ENCODE data around the gene RBM20.
"Not testable (repeated sequence)": the region's sequence is repeated elsewhere in the genome, so short reads cannot be mapped to it uniquely, and the experiment has no call there.

The RBM20 gene

DNA sequence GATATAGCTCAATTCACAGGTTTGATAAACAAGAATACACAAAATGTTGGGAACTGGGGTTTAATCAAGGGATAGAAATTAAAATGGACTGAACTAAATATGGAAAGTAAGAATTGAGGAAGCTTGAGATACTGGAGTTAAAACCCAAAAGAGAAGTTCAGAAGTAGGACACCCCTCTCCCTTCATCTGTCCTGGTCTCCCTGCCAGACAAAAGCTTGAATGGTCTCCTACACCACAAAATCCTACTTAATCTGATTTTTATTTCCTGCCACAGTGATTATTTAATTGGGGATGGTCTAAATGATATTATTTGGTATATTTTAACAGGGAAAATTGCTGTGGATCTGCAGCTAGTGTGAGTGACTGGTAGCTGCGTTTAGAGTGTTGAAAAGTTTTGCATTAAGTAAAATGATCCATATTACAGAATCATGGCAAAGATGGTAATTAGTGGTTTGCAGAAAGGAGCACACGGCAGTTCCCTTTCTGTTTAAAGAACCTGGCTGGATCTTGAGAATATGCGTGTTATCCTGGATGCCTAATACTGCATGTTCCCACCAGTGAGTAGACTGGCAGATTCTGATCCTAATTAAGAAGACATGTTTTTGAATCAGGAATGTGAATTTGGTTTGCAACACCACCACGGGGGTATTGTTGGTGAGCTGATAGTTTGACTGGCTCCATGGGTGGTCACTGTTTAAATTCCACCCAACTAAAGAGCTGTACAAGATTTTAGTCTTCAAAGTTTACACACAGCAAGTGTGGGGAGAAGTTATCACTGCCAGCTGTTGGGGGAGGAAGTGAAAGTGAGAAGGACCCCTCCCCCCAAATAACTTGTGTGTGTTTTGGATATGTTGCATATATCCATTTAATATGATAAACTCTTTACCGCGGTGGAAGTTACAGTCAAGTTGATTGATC, 5.5 kb downstream of the RBM20 start:
- DNase-seq: no peak

GRCh38 chr10:110650265-110650668, 6.1 kb downstream of the RBM20 start:
- DNase-seq: no peak

GRCh38 chr10:110651044-110651958, 7.2 kb downstream of the RBM20 start:
- DNase-seq: peak; percentile 12

DNA sequence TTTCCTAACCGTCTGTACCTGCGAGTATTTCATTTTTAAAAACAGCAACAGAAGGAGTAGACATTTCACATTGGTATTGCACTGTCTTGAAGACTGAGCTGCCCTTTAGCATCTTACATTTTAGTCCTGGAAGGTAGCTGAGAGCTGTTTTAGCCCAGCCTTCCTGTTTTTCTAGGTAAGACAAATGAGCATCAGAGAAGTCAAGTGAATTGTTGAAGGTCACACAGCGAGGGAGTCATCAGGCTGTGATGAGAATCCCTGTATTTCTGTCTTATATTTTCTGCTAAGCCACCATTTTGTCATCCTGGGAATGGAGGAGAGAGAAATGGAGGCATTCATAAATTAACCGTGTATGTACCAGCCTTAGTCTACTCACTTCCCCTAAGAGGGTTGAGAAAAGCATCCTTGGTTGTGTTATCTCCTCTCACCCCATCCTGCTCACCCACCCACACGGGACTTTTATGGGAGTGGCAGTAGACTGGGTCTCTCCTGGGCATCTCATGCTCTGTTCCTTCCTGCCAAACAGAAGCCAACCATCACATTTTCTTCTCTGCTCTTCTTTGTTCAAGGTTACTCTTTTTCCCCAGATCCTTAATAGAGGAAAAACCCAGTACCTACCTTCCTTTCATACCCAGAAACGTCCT, 8.5 kb downstream of the RBM20 start:
- no peak for DNase-seq

- DNase-seq: no peak
Observed at GRCh38 chr10:110655320-110655719, 11.2 kb downstream of the RBM20 start.

GRCh38 chr10:110656612-110657011, 12.5 kb downstream of the RBM20 start:
- no peak for DNase-seq

DNA sequence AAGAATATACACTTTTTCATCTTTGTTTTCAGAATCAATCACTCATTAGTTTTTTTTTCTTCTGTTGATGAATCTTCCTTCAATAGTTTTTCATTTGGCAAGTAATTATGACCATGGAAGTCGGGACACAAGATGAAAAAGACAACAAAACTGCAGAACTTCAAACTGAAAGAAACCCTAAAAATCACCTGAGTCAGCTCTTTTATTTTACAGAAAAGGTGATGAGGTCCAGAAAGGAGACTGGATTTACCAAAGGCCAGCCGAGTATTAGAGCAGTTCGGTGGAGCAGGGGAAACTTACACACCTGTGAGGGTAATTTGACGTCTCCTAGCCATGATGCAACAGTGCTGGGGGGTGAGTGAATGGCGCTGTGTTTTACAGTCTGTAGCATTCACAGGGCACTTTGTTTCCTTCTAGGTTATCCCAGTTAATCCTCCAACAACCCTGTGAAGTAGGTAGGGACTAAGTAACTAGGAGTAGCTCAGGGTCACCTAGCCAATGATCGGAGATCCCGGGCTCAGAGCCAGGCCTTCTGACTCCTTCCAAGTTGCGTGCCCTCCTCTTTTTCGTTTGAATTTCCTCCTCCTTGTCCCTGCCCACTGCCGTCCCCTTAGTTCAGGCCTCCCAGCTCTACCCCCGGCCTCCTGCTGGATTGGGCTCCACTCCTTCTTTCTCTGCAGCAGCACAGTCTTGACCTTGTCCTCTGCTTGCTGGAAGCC, 14.0 kb downstream of the RBM20 start:
- no peak for DNase-seq

DNA sequence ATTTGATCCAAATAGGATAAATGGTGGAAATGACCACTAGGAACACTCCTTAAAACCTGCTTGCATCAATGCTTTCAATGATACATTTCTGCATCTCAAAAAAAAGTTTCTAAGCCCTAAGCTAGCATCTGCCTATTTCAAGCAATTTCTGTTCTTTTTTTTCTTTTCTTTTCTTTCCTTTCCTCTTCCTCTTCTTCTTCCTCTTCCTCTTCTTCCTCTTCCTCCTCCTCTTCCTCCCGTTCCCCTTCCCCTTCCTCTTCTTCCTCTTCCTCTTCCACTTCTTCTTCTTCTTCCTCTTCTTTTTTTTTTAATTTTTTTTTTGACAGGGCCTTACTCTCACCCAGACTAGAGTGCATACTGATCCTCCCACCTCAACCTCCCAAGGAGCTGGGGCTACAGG, 15.4 kb downstream of the RBM20 start:
- no peak for DNase-seq

DNA sequence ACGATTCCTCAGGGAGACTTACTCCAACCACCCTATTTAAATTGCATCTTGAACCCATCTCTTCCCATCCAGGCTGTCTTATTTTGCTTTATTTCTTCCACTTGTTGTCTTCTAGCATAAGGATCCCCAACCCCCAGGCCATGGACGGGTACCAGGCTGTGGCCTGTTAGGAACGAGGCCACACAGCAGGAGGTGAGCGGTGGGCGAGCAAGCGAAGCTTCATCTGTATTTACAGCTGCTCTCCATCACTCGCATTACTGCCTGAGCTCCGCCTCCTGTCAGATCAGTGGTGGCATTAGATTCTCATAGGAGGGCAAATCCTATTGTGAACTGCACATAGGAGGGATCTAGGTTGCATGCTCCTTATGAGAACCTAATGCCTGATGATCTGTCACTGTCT, 16.2 kb downstream of the RBM20 start:
- DNase-seq: not testable (repeated sequence)

- no peak for DNase-seq
Observed at GRCh38 chr10:110661292-110661691, 17.2 kb downstream of the RBM20 start.

GRCh38 chr10:110664483-110665420, 20.6 kb downstream of the RBM20 start:
- DNase-seq: no peak

- DNase-seq: not testable (repeated sequence)
Observed at GRCh38 chr10:110666259-110666658, 22.1 kb downstream of the RBM20 start.

DNA sequence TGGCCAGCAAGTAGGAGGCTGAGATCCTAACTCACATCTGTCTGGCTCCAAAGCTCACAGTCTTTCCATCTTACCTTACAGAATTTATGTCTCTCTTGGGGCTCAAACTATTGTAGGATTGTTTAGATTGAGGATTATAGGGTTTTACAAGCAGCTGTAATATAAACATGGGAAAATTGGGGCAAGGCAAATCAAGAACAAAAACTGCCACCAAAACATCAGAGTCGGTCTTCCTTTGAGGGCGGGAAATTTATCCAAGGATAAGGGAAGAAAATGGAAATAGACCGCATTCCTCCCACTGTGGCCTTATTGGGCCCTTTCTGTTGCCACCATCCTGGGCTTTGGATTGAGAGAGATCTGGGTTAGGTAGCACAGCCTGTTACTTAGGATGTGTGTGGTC, 22.5 kb downstream of the RBM20 start:
- DNase-seq: no peak

- DNase-seq: no peak
Observed at GRCh38 chr10:110667620-110668343, 23.6 kb downstream of the RBM20 start.

DNA sequence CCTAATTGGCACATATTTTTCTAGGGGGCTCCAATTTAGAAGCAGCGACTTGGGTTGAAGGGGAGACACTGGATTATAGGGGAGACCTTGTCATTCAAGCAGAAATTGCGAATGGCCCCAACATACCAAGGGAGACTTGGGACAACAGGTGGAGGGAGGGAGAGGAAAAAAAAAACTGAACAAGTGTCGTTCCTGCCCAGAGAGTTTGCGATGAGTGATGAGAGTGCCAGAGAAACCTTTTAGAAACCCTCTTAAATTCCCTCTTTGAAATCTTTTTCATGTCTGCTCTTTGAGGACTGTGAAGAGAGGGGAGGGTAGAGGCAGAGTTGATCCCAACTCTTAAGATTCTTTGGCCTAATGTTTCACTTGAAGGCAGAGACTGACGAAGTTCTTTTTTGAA, 24.3 kb downstream of the RBM20 start:
- DNase-seq: no peak

DNA sequence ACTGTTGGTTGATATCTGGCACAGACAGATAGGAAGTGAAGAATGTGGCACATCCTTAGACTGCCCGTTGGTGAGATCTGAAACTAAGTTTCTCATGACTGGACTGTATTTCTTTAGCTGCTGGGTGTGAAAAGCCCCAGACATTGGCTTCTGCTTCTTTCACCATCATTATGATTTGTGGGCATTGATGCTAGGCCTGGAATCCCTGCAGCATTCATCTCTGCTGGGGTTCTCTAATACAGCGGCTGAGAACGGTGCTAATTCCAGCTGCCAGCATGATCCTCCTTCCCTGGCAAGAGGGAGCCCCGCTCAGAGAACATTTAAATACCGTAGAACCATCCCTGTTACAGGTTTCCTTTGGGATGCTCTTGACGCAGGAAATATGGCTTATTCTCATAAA, 26.2 kb downstream of the RBM20 start:
- no peak for DNase-seq

- peak; percentile 93 for DNase-seq
Observed at GRCh38 chr10:110671788-110672579, 27.8 kb downstream of the RBM20 start.

GRCh38 chr10:110672580-110672919, 28.4 kb downstream of the RBM20 start:
- peak; percentile 59 for DNase-seq

- no peak for DNase-seq
Observed at GRCh38 chr10:110676016-110676415, 31.9 kb downstream of the RBM20 start.

All from hematopoietic multipotent progenitor cell treated with erythropoietin and hydrocortisone succinate and interleukin-3 and kit ligand, for 6 days (in vitro differentiated cells).